ENCODE results near the gene NEGR1.

NEGR1 gene

GRCh38 chr1:71350805-71351204 lies 931.5 kb downstream of the NEGR1 start:
- no peak for DNase-seq (ENCODE audit: low read depth)

GRCh38 chr1:71350330-71350729 lies 932.0 kb downstream of the NEGR1 start:
- DNase-seq (ENCODE audit: low read depth) = no peak

Measured in activated T-helper 1 cell treated with Interleukin-2 at 50 U/mL for 16 hours (primary cell).